Measurements from ENCODE around the gene NKPD1.

- TF ChIP-seq EZH2 (IDR thresholded peaks at IDR 0.05; ENCODE audit: insufficient read depth, poor library complexity, severe bottlenecking) (no peak), EZH2phosphoT487 (IDR thresholded peaks at IDR 0.05; ENCODE audit: insufficient read depth, low read depth) (no peak)
Observed at GRCh38 chr19:45130236-45130635, 30.5 kb downstream of the NKPD1 start.

Measured in GM23248 (cell line).